Neural cell (in vitro differentiated cells): ENCODE results near the gene PRPSAP1. TPM values are rescaled to one million over a fixed set of nuclear protein-coding genes. Genes with fewer than 3 reads are reported as not detected.

ENCODE experiments used
- H2AFZ ChIP-seq: fragments of 200-600, 300-800 bp; sonication (generic), shearing (Covaris generic); 2 replicates; pipeline ENCODE4 v1.6.0; 2014; ENCODE audit warnings: low read depth, mild to moderate bottlenecking, antibody characterized with exemption, low read length, moderate library complexity
- H3F3A ChIP-seq: fragments of 200-600 bp; shearing (Covaris generic); 2 replicates; pipeline ENCODE4 v1.6.1; 2016; ENCODE audit warnings: mild to moderate bottlenecking, moderate library complexity, mixed read lengths, antibody characterized with exemption, low read length; ENCODE audit not compliant: insufficient read depth, poor library complexity, severe bottlenecking
- H3K27ac ChIP-seq: fragments of 200-600, 300-800 bp; sonication (generic), shearing (Covaris generic); 2 replicates; pipeline ENCODE4 v1.5.1; 2014; ENCODE audit warnings: mild to moderate bottlenecking, low read length, moderate library complexity
- H3K27me3 ChIP-seq: fragments of 300-800, 200-600 bp; sonication (generic), shearing (Covaris generic); 2 replicates; pipeline ENCODE4 v1.6.0; 2014; ENCODE audit warnings: mild to moderate bottlenecking, low read depth, low read length, moderate library complexity; ENCODE audit not compliant: insufficient read depth
- H3K36me3 ChIP-seq: fragments of 300-800, 200-600 bp; sonication (generic), shearing (Covaris generic); 2 replicates; pipeline ENCODE4 v1.5.1; 2014; ENCODE audit warnings: mild to moderate bottlenecking, antibody characterized with exemption, low read length, moderate library complexity; ENCODE audit not compliant: insufficient read depth
- H3K4me2 ChIP-seq: fragments of 300-800, 200-600 bp; sonication (generic), shearing (Covaris generic); 2 replicates; pipeline ENCODE4 v1.6.0; 2014; ENCODE audit warnings: mild to moderate bottlenecking, low read length
- H3K4me3 ChIP-seq: fragments of 300-800, 200-600 bp; sonication (generic), shearing (Covaris generic); 2 replicates; pipeline ENCODE4 v1.5.1; 2014; ENCODE audit warnings: mild to moderate bottlenecking, low read length, moderate library complexity
- H3K79me2 ChIP-seq: fragments of 200-600 bp; shearing (Covaris generic); replicated peaks from 2 replicates; pipeline ENCODE4 v1.6.0; 2014; ENCODE audit warnings: mild to moderate bottlenecking, low read length, moderate library complexity; ENCODE audit not compliant: insufficient read depth
- H3K9ac ChIP-seq: fragments of 300-800, 200-600 bp; sonication (generic), shearing (Covaris generic); 2 replicates; pipeline ENCODE4 v1.6.1; 2016; ENCODE audit warnings: mild to moderate bottlenecking, low read length, mixed read lengths
- H3K9me2 ChIP-seq: fragments of 200-600 bp; shearing (Covaris generic); 2 replicates; pipeline ENCODE4 v1.6.1; 2016; ENCODE audit warnings: mild to moderate bottlenecking, low read length, mixed read lengths; ENCODE audit not compliant: insufficient read depth
- H3K9me3 ChIP-seq: fragments of 200-600, 300-800 bp; sonication (generic), shearing (Covaris generic); 2 replicates; pipeline ENCODE4 v1.6.1; 2016; ENCODE audit warnings: mild to moderate bottlenecking, mixed run types, low read length, moderate library complexity, mixed read lengths
- H4K20me1 ChIP-seq: fragments of 200-600 bp; shearing (Covaris generic); 2 replicates; pipeline ENCODE4 v1.6.1; 2016; ENCODE audit warnings: mild to moderate bottlenecking, mixed run types; ENCODE audit not compliant: insufficient read depth
- CTCF ChIP-seq: fragments of 450-650 bp; IDR thresholded peaks from 2 replicates; pipeline ENCODE4 v1.5.1; 2014; ENCODE audit warnings: antibody characterized with exemption, mild to moderate bottlenecking, moderate library complexity; ENCODE audit not compliant: poor library complexity, severe bottlenecking
- EP300 ChIP-seq: fragments of 450-650 bp; conservative IDR thresholded peaks from 2 replicates; pipeline ENCODE4 v1.6.1; 2014; ENCODE audit warnings: antibody characterized with exemption, mild to moderate bottlenecking, moderate library complexity; ENCODE audit not compliant: poor library complexity, severe bottlenecking
- EZH2 ChIP-seq: fragments of 200-600, 300-800 bp; shearing (Covaris generic), sonication (generic); IDR thresholded peaks from 2 replicates; pipeline ENCODE4 v1.6.1; 2014; ENCODE audit warnings: antibody characterized with exemption, low read length, borderline replicate concordance, mild to moderate bottlenecking; ENCODE audit not compliant: insufficient read depth, poor library complexity, severe bottlenecking
- MXI1 ChIP-seq: fragments of 450-650 bp; conservative IDR thresholded peaks from 2 replicates; pipeline ENCODE4 v1.6.1; 2014; ENCODE audit warnings: antibody characterized with exemption, mild to moderate bottlenecking; ENCODE audit not compliant: poor library complexity, severe bottlenecking
- POLR2AphosphoS5 ChIP-seq: IDR thresholded peaks from 2 replicates; pipeline ENCODE4 v1.6.1; 2012
- RAD21 ChIP-seq: fragments of 450-650 bp; conservative IDR thresholded peaks from 2 replicates; pipeline ENCODE4 v1.6.1; 2014; ENCODE audit warnings: antibody characterized with exemption, mild to moderate bottlenecking, moderate library complexity
- REST ChIP-seq: IDR thresholded peaks from 2 replicates; pipeline ENCODE4 v1.6.1; 2012; ENCODE audit warnings: borderline replicate concordance
- SMC3 ChIP-seq: fragments of 450-650 bp; conservative IDR thresholded peaks from 2 replicates; pipeline ENCODE4 v1.6.1; 2014; ENCODE audit warnings: antibody characterized with exemption, mild to moderate bottlenecking, moderate library complexity; ENCODE audit not compliant: poor library complexity
- TAF1 ChIP-seq: IDR thresholded peaks from 2 replicates; pipeline ENCODE4 v1.6.1; 2012; ENCODE audit warnings: low read depth
- polyA plus RNA-seq: library from polyadenylated mRNA; depleted of rRNA; stranded (reverse); fragments of >200 nt; gene quantifications from 2 replicates; pipeline ENCODE4 v1.2.3, GENCODE V29; 2014

PRPSAP1 gene
- polyA plus RNA-seq, 1 donor from 2014 or later = 73.8 TPM

GRCh38 chr17:76333673-76334505, 19.8 kb downstream of the PRPSAP1 start:
- no peak overlapping the region for H3K4me2 ChIP-seq
- H3K9me2 ChIP-seq = no peaks in the 10 kb centered on the region
- no peaks in the 10 kb centered on the region for H3F3A ChIP-seq
- H2AFZ ChIP-seq = no peak overlapping the region
- H3K27me3 ChIP-seq = no peaks in the 10 kb centered on the region
- peak overlapping the region; percentile 67 for H3K27ac ChIP-seq
- H3K79me2 ChIP-seq = no peaks in the 10 kb centered on the region
- peak overlapping the region; percentile 38 for H3K4me3 ChIP-seq
- peak overlapping the region; percentile 31 for H3K9ac ChIP-seq
- H4K20me1 ChIP-seq = no peaks in the 10 kb centered on the region
- TF ChIP-seq SMC3 (peak; percentile 36), EP300 (peak; percentile 54), EZH2 (no peak), CTCF (no peak), POLR2AphosphoS5 (peak; percentile 65), TAF1 (no peak)
- H3K36me3 ChIP-seq = peaks cover 15% of the 10 kb centered on the region
- H3K9me3 ChIP-seq = no peaks in the 10 kb centered on the region

GRCh38 chr17:76331083-76331482, 22.6 kb downstream of the PRPSAP1 start:
- TF ChIP-seq RAD21 = no peak
- TF ChIP-seq CTCF = no peak
- no peak for TF ChIP-seq TAF1
- no peak for TF ChIP-seq MXI1
- TF ChIP-seq EZH2 = no peak
- no peak for TF ChIP-seq SMC3
- no peak for TF ChIP-seq EP300
- TF ChIP-seq POLR2AphosphoS5 = no peak
- no peak overlapping the region for H3K4me2 ChIP-seq

GRCh38 chr17:76329664-76330063, 24.1 kb downstream of the PRPSAP1 start:
- H2AFZ ChIP-seq = no peak overlapping the region
- TF ChIP-seq EZH2 (no peak), EP300 (no peak), TAF1 (no peak), MXI1 (no peak), REST (no peak), RAD21 (no peak), CTCF (no peak), POLR2AphosphoS5 (no peak), SMC3 (no peak)
- no peak overlapping the region for H3K4me2 ChIP-seq
- no peak overlapping the region for H3K4me3 ChIP-seq
- no peaks in the 10 kb centered on the region for H3K9me3 ChIP-seq
- H4K20me1 ChIP-seq = no peaks in the 10 kb centered on the region
- peaks cover 15% of the 10 kb centered on the region for H3K36me3 ChIP-seq
- H3F3A ChIP-seq = no peaks in the 10 kb centered on the region
- H3K27ac ChIP-seq = no peak overlapping the region
- no peaks in the 10 kb centered on the region for H3K9me2 ChIP-seq
- no peak overlapping the region for H3K9ac ChIP-seq
- H3K79me2 ChIP-seq = no peaks in the 10 kb centered on the region
- no peaks in the 10 kb centered on the region for H3K27me3 ChIP-seq

More at GRCh38 chr17:76331083-76331482, 22.6 kb downstream of the PRPSAP1 start:
- H3K9me3 ChIP-seq = no peaks in the 10 kb centered on the region
- H2AFZ ChIP-seq = no peak overlapping the region
- no peaks in the 10 kb centered on the region for H4K20me1 ChIP-seq
- no peaks in the 10 kb centered on the region for H3F3A ChIP-seq
- H3K4me3 ChIP-seq = no peak overlapping the region
- no peak overlapping the region for H3K27ac ChIP-seq
- peaks cover 15% of the 10 kb centered on the region for H3K36me3 ChIP-seq
- H3K9ac ChIP-seq = no peak overlapping the region
- H3K27me3 ChIP-seq = no peaks in the 10 kb centered on the region
- H3K9me2 ChIP-seq = no peaks in the 10 kb centered on the region
- H3K79me2 ChIP-seq = no peaks in the 10 kb centered on the region
